G401.6 (cell line): Measurements from ENCODE around the gene FAM174C.
A peak's percentile ranks its signal among the peaks of the same experiment; 100 is the strongest.

ENCODE experiments used
- FAIRE-seq: peaks from 2 replicates; lab custom pipeline; 2012; peaks lifted over from hg19 to GRCh38; lab: Jason Lieb, UNC

The FAM174C gene

DNA sequence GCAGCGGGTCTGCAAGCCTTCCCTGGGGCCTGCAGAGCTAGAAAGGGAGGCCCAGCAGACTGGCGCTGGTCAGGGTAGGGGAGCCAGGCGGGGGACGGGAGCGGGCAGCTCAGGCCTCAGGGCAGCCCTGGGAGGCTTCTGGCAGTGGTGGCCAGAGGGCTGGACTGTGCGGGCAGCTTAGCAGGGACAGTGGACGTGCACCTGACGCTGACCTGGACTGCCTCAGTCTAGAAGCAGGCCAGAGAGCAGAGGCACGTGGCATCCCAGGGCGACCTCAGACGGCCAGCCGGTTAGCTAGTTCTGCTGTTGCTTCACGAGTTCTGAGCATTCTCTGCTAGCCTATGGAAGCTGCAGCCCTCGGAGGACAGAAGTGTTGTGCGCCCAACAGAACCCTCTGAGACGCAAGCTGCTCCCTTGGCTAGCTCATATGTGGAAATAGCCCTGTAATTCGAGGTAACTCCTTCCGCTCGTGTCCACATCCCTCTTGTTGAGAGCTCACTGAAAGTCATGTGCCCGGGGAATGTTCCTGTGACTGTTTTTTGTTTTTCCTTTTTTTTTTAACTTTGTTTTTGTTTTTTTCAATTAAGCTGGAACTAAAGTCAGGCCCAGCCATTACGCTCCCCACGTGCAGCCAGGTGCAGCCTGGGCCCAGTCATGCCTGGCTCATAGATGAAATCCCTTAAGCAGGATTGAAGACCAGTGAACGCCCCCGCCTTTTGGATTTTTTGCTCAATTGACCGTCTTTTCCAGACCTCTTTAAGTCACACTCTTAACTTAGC, 1.9 kb upstream of the FAM174C start:
- FAIRE-seq = peak; percentile 88

DNA sequence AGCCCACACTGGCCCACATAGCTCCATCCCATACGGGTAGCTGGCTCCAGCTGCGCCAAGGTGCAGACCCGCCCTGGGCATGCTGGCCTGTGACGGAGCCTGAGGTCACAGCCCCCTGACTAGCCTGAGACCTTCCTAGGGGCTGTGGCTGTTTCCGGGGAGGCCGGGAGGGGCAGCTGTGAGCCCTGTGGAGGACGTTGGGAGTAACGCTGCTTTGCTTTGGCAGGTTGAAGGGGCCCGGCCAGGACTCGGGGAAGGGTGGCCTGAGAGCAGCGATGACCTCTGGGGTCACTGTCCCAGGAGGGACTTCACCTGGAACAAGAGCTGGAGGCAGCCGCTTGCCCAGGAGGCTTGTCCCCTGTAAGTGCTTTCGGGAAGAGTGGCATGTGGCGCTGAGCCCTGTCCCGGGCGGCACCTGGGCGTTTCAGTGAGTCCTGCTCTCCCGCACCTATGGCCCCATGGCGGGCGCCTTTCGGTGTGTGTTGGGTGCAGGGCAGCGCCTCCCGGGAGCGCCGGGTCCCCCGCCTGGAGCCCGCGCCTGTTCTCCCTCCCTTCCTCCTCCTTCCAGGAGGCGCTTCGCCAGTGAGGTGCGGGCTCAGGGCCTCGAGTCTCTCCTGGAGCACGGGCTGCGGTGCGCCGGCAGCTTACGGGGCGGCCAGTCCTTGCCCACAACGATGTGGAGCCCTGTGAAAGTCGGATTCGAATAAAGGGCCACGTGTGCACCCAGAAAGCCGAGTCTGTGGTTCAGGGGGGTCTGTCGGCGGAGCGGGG, 1.1 kb upstream of the FAM174C start:
- no peak for FAIRE-seq

DNA sequence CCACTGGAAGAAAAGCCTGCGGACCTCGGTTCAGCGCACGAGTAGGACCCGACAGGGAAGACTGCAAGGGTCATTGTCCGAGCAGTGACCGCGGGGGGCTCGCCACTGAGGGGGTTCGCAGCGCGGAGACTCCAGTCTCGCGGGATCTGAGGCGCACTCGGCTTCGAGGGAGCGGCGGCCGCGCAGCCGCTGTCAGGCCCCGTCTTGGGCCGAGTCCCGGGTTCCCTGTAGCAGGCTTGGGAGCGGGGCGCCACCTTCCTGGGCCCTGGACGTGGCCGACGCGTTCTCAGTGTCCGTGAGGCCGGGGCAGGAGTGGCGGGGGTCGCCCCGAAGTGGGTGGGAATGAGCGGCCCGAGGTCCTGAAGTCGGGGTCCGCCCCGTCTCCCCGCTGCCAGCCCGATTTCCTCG, 474 bp upstream of the FAM174C start:
- no peak for FAIRE-seq

DNA sequence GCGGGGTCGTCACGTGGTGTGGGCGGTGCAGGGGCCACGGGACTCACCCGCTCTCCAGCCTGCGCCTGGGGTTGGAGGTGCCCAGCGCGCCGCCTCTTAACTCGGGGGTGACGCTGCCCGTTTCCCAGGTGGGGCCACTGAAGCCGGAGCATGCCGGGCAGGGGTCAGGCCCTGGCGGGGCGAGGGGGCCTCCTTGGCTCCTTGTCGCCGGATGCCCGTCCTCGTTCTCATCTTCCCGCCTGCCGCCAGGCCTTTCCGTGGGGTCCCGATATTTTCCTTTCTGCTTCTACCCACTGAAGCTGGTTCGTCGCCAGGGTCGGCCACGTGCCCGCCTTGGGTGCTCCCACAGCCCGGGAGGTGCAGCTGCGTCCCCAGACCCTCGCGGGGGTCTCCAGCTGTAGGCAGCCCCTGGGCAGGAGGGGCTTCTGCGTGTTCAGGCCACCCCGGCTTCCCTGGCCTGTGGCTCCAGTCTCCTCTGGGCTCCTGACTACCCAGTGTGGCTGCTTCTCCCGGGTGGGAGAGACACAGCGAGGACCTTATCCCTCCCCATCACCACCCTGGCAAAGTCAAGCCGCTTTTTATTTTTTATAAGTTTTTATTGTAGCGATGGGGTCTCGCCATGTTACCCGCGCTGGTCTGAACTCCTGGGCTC, 772 bp downstream of the FAM174C start:
- FAIRE-seq = no peak

DNA sequence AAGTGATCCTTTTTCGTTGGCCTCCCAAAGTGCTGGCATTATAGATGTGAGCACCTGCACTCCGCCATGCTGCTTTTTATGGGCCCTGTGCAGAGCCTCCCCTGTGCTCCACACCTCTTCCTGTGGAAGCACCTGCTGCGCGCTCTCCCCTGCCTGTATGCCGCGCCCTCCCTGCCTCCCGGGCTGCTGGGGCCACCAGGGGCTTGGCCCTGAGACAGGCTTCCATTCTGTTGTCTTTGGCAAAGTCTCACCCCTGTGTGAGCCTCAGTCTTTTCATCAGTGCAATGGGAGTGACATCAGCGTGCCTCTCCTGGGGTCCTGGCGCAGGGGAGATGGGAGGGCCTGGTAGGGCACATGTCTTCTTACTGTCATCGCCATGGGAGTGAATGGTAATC, 1.3 kb downstream of the FAM174C start:
- no peak for FAIRE-seq

DNA sequence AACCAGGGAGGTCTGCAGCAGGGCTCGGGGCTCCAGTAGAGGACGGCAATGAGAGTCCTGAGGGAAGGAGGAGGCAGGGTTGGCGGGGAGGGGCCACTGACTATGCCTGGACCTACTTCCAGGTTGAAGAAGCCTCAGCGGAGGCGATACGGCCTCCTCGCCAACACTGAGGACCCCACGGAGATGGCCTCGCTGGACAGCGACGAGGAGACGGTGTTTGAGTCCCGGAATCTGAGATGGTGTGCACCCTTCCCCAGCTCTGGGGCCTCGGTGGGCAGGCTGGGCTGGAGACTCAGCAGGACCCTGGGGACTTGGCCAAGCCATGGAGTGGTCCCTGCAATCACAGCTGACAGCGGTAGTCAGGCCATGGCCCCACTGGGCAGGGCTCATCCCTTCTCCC, 1.7 kb downstream of the FAM174C start:
- no peak for FAIRE-seq

DNA sequence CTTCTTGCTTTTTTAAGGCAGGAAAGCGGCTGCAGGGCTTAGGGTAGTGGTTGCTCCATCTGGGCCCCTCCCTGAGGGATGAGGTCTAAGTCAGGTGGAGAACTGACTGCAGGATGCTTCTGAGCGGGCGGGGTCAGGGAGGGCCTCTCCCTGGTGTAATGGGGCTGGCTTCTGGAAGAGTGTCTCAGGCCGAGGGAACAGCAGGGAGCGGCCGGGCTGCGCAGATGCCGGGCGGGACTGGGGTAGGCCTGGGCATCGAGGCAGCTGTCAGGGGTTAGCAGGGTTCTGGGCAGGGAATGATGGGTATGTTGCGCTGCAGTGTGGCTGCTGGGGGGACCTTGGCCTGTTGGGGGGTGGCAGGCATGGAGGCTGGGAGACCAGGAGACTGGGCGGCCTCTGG, 2.7 kb downstream of the FAM174C start:
- FAIRE-seq = no peak

DNA sequence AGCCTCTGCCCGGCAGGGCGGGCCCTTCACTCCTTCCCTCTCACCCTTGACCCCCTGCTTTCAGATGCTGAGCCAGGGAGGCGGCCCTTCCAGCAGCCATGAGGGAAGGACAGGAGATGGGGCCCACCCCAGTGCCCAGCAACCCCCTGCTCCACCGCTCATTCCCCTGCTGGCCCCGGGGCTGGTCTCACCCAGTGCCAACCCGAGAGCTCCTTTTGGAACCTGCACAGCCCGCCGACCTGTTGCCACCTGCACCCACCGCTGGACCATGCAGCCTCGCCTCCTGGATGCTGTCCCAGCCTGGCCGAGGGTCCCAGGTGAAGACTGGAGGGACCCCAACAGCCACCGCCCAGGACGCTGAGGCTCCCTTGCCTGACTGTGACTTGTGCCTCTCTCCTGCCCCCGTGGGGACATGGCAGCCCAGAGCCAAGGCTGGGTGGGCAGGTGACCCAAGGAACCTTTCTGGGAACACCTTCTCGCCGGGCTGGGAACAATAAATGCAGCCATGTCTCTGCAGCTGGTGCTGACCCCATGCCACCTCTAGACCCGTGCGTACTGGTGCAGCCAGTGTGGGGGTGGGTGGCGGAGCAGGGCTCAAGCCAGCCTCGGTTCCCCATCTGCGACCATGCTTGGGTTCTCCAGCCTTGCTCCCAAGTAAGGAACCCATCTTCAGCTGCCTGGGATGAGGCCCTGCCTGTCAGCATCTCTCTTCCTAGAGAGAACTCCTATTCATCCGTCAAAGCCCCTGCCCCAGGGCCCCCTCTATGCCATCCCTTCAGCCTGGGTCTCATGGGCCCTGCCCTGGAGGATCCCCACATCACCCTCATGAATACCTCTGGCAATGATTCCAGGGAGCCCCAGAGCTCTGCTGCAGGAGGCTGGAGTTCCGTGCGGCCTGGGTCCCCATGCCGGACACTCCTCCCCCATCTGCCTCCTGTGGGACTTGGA, 3.7 kb downstream of the FAM174C start:
- no peak for FAIRE-seq

DNA sequence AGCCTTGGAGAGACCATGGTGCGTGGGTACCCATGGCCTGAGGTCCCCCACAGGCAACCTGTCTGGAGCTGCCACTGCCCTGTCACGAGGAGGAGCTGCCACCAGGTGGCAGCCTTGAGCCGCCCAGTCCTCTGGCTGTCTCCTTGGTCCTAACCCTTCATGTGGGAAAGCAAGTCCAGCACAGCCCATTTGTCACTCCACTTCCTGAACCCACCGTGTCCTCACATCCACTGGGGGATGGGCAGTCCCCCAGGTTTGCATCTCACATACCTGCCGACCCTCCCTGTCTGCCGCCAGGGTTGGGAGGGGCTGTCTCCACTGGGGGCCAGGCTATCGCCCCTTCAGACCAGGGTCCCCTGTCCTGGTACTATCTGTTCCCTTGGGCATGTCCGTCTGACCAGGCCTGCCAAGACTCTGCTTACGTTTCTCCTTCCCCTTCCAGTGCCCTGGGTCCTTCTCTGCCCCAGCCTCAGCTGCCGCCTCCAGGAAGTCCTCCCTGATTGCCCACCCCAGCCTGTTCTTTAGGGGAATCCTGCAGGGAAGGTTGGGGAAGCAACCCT, 4.5 kb downstream of the FAM174C start:
- peak; percentile 37 for FAIRE-seq

DNA sequence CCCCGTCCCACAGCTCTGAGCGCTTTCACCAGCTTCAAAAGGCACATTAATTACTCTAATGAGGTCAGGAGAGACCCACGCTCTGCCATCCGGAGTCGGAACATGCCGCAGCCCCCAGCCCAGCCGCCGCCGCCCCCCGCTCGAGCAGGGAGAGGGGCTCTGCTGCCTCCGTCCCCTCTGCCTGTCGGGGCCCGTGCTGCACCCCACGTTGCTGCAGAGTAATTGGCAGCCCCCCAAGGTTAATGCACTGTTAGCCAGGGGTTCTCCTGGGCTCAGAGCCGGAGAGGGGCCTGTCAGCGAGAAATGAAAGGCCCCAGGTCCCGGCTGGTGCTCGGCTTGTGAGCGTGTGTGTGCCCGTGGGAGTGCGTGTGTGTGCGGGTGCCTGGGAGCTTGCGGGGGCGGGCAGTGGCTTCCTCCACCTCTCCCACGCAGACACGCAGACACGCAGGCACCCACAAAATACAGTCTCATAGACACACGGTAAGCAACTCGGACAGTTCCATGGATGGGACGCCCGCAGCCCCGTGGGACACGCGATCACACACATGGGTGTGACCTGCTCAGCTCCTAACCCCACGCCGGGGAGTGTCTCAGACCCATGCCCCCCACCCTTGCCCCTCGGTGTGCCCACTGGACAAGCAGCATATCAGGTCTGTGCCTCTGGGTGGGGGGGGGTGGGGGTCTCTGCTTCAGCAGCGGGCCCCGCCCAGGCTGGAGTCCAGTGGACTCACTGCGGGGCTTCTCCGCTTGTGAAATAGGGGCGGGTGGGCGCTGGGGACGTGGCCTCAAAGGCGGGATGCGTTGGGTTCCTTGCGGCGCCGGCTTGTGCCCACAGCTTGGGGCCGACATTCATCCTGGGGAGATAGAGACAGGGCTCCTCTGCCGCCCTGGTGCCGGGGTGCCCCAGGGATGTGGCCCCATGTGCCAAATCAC, 5.6 kb downstream of the FAM174C start:
- no peak for FAIRE-seq

DNA sequence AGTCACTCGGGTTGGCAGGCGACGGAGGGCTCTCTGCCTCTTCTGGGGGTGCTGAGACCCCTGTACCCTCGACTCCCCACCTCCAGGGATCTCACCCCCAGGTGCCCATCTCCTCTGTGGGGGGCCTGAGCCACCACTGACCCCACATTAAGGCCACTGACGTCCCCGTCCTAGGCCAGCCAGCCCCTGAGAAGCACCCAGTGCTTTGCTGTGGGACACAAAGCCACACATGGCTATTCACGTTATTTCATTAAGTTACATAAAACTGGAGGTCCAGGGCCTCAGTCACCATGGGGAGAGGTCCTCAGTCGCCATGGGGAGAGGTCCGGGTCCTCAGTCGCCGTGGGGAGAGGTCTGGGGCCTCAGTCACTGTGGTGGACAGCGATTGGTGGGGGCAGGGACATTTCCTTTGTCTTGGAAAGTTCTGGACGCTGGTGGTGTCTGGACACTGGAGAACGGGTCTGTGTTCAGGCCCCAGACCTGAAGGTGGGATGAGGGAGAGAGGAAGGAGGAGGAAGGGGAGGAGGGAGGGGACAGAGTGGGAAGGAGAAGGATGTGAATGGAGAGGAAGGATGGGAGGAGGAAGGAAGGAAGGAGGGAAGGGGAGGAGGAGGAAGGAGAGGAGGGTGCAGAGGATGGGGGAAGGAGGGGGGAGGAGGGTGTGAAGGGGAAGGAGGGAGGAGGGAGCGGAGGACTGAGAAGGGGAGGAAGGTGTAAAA, 6.4 kb downstream of the FAM174C start:
- FAIRE-seq = no peak

DNA sequence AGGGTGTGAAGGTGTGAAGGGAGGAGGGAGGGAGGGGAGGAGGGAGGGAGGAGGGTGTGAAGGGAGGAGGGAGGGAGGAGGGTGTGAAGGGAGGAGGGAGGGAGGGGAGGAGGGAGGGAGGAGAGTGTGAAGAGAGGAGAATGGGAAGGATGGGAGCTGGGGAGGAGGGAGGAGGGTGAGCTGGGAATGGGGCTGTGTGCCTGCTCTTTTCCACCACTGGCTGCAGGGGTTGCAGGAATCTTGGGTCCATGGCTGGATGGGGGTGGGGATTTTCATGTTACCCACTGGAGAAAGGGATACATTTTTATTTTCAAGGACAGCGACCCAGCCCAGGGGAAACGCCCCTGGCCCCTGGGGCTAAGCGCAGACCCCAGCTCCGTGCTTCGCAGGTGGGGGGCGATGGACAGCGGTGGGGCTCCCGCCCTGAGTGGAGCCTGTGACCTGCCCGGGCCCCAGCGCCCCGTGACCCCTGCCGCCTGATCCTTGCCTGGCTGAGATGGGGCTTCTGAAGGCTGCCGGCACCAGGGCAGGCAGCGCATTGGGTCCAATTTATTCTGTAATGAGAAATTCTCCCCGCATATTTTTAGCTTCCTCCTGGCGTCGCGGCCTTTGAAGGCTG, 7.4 kb downstream of the FAM174C start:
- no peak for FAIRE-seq

DNA sequence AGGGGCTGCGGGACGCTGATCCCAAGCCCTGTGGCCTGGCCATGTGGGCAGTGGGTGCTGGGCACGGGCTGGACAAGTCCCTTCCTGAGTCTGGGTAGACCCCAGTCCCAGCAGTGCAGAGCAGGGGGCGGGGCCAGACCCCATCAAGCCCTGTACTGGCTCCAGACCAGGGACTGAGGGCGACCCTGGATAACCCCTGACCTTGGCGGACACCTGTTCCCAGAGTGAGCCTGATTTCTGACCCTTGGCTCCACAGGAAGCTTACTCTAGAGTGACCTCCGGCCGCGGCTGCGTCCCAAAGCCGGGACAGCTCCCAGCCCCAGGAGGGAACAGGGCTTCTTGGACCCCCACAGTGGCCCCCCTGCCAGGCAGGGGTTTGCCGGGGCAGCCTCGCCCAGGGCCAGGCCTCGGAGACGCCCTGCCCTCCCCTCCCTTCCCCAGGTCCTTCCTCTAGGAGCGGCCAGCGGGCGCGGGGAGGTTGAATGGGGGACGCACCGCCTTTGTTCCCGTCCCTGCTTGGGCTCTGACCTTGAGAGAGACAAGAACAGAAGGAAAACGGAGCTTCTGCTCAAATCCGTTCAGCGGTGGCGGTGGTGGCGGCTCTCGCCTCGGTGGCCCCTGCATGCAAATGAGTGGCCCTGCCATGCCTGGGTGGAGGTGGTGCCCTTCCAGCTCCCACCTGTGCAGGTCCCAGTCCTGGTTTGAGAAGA, 8.0 kb downstream of the FAM174C start:
- FAIRE-seq = no peak

DNA sequence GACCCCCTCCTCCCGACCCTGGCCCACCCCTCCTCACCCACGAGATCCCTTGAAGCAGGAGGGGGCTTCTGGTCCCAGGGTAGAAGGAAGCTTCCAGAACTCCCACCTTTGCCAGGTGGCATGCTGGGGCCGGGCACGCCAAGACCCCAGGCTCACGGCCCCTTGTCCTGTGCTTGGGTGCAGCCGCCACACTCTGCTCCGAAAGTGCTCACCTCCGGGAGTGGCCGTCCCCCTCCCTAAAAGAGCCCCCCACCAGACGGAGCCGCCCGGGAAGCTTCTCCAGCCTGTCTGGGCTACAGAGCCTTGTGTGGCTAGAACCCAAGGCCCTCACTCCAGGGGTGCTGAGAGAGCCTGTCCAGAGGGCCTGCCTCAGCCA, 8.6 kb downstream of the FAM174C start:
- FAIRE-seq = no peak

DNA sequence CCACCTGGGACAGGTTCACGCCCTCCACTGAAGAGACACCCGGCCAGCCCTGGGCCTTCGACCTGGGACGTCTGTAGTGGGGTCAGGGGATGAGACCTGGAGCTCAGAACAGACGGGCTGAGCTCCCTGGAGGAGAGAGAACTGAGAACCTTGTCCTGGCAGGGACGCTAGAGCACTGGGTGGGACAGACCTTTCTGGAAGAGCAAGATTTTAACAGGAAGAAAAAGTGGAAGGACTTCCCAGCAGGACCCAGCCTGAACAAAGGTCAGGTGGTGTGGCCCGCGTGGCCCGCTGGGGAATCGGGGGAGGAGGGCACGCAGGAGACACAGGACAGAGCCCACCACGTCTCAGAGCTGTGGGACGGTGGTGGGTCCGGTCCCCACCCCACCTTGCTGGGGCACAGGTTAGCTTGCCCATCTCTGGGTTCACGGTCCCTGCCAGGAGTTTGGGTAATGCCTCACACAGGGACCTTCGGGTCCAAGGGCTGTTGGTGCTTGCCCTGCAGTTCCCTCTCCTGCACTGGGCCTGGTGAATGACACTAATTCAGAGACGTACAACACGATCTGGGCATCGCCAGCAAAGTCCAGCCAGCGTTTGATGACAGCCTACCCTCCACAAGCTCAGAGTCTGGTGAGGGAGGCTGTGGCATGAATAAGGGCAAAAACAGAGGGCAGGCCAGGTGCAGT, 9.1 kb downstream of the FAM174C start:
- no peak for FAIRE-seq

DNA sequence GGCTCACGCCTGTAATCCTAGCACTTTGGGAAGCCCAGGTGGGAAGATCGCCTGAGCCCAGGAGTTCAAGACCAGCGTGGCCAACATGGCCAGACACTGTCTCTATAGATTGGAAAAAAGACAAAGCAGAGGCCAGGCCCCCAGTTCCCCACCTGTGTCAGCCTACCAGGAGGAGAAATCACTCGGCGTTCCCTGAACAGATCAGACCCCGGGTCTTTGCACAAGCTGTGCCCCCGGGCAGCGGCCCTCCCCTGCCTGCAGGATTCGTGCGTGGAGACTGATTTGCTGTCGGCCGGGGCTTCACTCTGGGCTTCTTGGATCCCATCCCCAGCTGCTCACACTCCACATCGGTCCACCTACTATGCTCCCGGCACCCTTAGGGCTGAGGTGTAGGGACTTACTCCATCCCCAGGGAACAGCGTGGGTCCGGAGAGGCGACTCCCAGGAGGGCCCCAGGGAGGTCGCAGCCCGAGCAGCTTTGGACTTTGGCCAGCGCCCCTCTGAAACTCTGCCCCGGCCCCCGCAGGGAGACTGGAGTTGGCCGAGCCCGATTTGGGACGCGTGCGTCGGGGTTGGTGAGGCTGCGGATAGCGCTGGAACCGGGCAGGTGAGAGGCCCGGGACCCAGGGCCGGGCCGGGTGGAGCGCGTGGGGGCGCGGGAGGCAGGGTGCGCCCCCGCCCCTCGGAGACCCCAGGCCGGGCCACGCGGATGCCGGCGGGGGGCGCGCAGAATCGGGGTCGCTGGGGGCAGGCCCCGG, 9.8 kb downstream of the FAM174C start:
- no peak for FAIRE-seq

DNA sequence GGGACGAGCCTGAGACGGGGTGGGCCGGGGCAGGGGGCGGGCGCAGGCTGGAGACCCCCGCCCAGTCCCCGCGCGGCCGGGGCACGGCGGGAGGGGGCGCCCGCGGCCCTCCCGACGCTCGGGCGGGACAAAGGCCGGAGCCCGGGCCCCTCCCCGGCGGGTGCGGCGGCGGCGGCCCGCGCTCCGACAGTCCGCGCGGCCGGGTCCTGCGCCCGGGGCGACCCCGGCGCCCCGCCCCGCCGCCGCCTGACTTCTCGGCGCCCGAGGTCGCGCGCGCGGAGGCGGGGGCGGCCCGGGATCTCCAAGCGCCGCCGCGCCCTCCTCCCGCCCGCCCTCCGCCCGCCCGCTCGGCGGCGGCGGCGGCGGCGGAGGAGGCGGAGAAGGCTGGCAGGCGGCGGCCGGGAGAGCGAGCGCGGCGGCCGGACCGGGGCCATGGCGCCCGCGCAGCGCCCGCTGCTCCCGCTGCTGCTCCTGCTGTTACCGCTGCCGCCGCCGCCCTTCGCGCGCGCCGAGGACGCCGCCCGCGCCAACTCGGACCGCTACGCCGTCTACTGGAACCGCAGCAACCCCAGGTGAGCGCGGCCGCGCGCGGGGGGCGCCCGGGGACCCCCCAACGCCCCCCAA, 10.5 kb downstream of the FAM174C start, which contains the start of gene EFNA2:
TSS of gene EFNA2 (plus strand) at position 137 of the 624 bp plus-strand sequence. CDS start at position 433, 296 bp downstream.
- FAIRE-seq = no peak
